Measurements from ENCODE around the gene CAMK1D. TPM values are rescaled to one million over a fixed set of nuclear protein-coding genes. Genes with fewer than 3 reads are reported as not detected.

The CAMK1D gene
- total RNA-seq, 4 donors from 2014 or later, result 8.8 to 17.8 (median 13.9) TPM

- TF ChIP-seq CTCF (IDR thresholded peaks at IDR 0.05; ENCODE audit: low read depth), result no peak
These were observed 335.4 kb downstream of the CAMK1D start for GRCh38 chr10:12684784-12685183.

- no peak for TF ChIP-seq CTCF (IDR thresholded peaks at IDR 0.05; ENCODE audit: low read depth)
These were observed 336.1 kb downstream of the CAMK1D start for GRCh38 chr10:12685261-12686058.

GRCh38 chr10:12687996-12688395, 338.6 kb downstream of the CAMK1D start:
- no peak for TF ChIP-seq CTCF (IDR thresholded peaks at IDR 0.05; ENCODE audit: low read depth)

GRCh38 chr10:12689893-12690292, 340.5 kb downstream of the CAMK1D start:
- TF ChIP-seq CTCF (IDR thresholded peaks at IDR 0.05; ENCODE audit: low read depth), result no peak

GRCh38 chr10:12690525-12691126, 341.3 kb downstream of the CAMK1D start:
- no peak for TF ChIP-seq CTCF (IDR thresholded peaks at IDR 0.05; ENCODE audit: low read depth)

GRCh38 chr10:12691596-12691995, 342.2 kb downstream of the CAMK1D start:
- TF ChIP-seq CTCF (IDR thresholded peaks at IDR 0.05; ENCODE audit: low read depth), result no peak

- no peak for TF ChIP-seq CTCF (IDR thresholded peaks at IDR 0.05; ENCODE audit: low read depth)
These were observed 348.4 kb downstream of the CAMK1D start for GRCh38 chr10:12697764-12698163.
